Right lobe of liver (tissue), 6 donors: ENCODE data around the gene BANP. TPM values are rescaled to one million over a fixed set of nuclear protein-coding genes. Genes with fewer than 3 reads are reported as not detected.
"Not testable (repeated sequence)": the region's sequence is repeated elsewhere in the genome, so short reads cannot be mapped to it uniquely, and the experiment has no call there.

Experiments used
- ATAC-seq, 4 donors: fragments of 200-7000 bp; cut with Tn5 transposase; one replicate each; pipeline ENCODE4 v1.9.1; 2020; ENCODE audit warnings: mild to moderate bottlenecking in 4 of 4, moderate library complexity in 4 of 4
- DNase-seq, 3 donors: peaks; one replicate each; pipeline ENCODE4 v3.0.0-alpha.2; 2020
- H3K27ac ChIP-seq, 3 donors: fragments of 200-600 bp; one replicate each; pipeline ENCODE4 v1.8.0; 2022
- H3K27me3 ChIP-seq, 2 donors: fragments of 200-600 bp; one replicate each; pipeline ENCODE4 v1.8.0; 2022
- H3K36me3 ChIP-seq, 4 donors: fragments of 200-600 bp; sonication (generic) in 1 of 4; one replicate each; pipeline versions ENCODE4 v1.5.1 to v1.8.0; 2017 to 2022; ENCODE audit warnings: control low read depth in 1 of 4
- H3K4me1 ChIP-seq, 4 donors: fragments of 200-600 bp; sonication (generic) in 1 of 4; one replicate each; pipeline versions ENCODE4 v1.5.1 to v1.8.0; 2017 to 2022; ENCODE audit warnings: control low read depth in 1 of 4
- H3K4me3 ChIP-seq, 3 donors: fragments of 200-600 bp; one replicate each; pipeline ENCODE4 v1.8.0; 2022
- H3K9me3 ChIP-seq, 4 donors: fragments of 200-600 bp; sonication (generic) in 1 of 4; one replicate each; pipeline versions ENCODE4 v1.5.1 to v1.8.0; 2017 to 2022; ENCODE audit warnings: control low read depth in 1 of 4
- CTCF ChIP-seq, 4 donors: fragments of 200-600 bp in 3 of 4; fragments of 450-650 bp in 1 of 4; IDR thresholded peaks; one replicate each; pipeline versions ENCODE4 v1.5.1 to v1.8.0; 2016 to 2022; ENCODE audit warnings: antibody characterized with exemption in 4 of 4, mild to moderate bottlenecking in 2 of 4
- POLR2A ChIP-seq: fragments of 450-650 bp; IDR thresholded peaks from one replicate; pipeline ENCODE4 v1.6.1; 2017; ENCODE audit warnings: antibody characterized with exemption, mild to moderate bottlenecking
- WGBS: methylation state at CpG from one replicate; pipeline ENCODE4 v1.1.6; 2018; ENCODE audit warnings: low coverage, low lambda C conversion rate; ENCODE audit not compliant: insufficient coverage; ENCODE audit errors: missing lambda C conversion rate; 5-methylcytosine and 5-hydroxymethylcytosine counted together
- intact Hi-C, 2 donors: fragments of 100-400 bp; cut with DNase I; formaldehyde crosslinking; loops; one replicate each; pipeline versions ENCODE4 v1.11.2 to v1.14.1; 2022
- total RNA-seq, 6 experiments: library from RNA; depleted of rRNA in 2 of 6; stranded (reverse); fragments of >200 nt in 2 of 6; fragmentation: NEBNext Ultra II Directional in 3 of 6; extraction: Animal tissue kit (Norgen Biotek cat#: 25700) in 3 of 6; gene quantifications; one replicate each; pipeline versions ENCODE4 v1.1.0 to v1.2.4, GENCODE V29; 2016 to 2023
- donor health status: DM: no; HTN: yes; CAD: no.
- donor health status: DM: no; HTN: no; CAD: no.
- donor health status: DM: no; HTN: no; CAD: no.
- donor health status: DM: no; HTN: yes; CAD: no.
- donor health status: DM: no; HTN: yes; CAD: no.

Gene BANP
- total RNA-seq, 6 experiments from 2014 or later = 11.2 to 20.7 (median 18.8) TPM

GRCh38 chr16:87995644-87996043, 44.4 kb downstream of the BANP start:
- intact Hi-C loops = no loop called here
- DNase-seq (no peak), ATAC-seq (no peak)
- Histone ChIP-seq H3K27me3 (no peaks in the 10 kb centered on the region), H3K27ac (no peak overlapping the region), H3K4me1 (no peaks in the 10 kb centered on the region), H3K4me3 (no peak overlapping the region), H3K36me3 (no peaks in the 10 kb centered on the region), H3K9me3 (no peaks in the 10 kb centered on the region)
- TF ChIP-seq CTCF (IDR thresholded peaks at IDR 0.05) = no peak
- no peak for TF ChIP-seq POLR2A
- WGBS = 100% methylated on average over 8 of the region's 17 CpGs

- intact Hi-C loops = no loop called here
- Histone ChIP-seq H3K4me3 (no peak overlapping the region), H3K27ac (no peak overlapping the region), H3K36me3 (no peaks in the 10 kb centered on the region), H3K9me3 (no peaks in the 10 kb centered on the region), H3K27me3 (no peaks in the 10 kb centered on the region), H3K4me1 (no peaks in the 10 kb centered on the region)
- ATAC-seq (no peak), DNase-seq (no peak)
- TF ChIP-seq CTCF (IDR thresholded peaks at IDR 0.05) (no peak), POLR2A (no peak)
- 94% methylated on average over 6 of the region's 8 CpGs for WGBS
Measured at GRCh38 chr16:87996962-87997880, 46.0 kb downstream of the BANP start.

GRCh38 chr16:87998184-87998793, 47.1 kb downstream of the BANP start:
- H3K27ac ChIP-seq, ATAC-seq, H3K4me1 ChIP-seq, H3K36me3 ChIP-seq, H3K4me3 ChIP-seq, DNase-seq, intact Hi-C loops, H3K9me3 ChIP-seq, H3K27me3 ChIP-seq: not testable (repeated sequence)
- WGBS = 92% methylated on average over 22 of the region's 32 CpGs

- H3K36me3 ChIP-seq, H3K27ac ChIP-seq, H3K27me3 ChIP-seq, intact Hi-C loops, ATAC-seq, H3K4me3 ChIP-seq, H3K9me3 ChIP-seq, DNase-seq, H3K4me1 ChIP-seq: not testable (repeated sequence)
- WGBS = 91% methylated on average over 25 of the region's 29 CpGs
Measured at GRCh38 chr16:87998992-87999391, 47.8 kb downstream of the BANP start.

GRCh38 chr16:88002211-88002610, 51.0 kb downstream of the BANP start:
- DNase-seq (no peak), ATAC-seq (no peak)
- Histone ChIP-seq H3K27me3 (no peaks in the 10 kb centered on the region), H3K4me3 (no peak overlapping the region), H3K9me3 (no peaks in the 10 kb centered on the region), H3K36me3 (peaks cover 0 to 23% (median 0%) of the 10 kb centered on the region in 4 donors), H3K4me1 (no peaks in the 10 kb centered on the region), H3K27ac (no peak overlapping the region)
- TF ChIP-seq CTCF (IDR thresholded peaks at IDR 0.05) (no peak), POLR2A (no peak)
- intact Hi-C loops = no loop called here
- 98% methylated on average over 6 of the region's 6 CpGs for WGBS
